Measurements from ENCODE around the gene PLEKHG7.

The PLEKHG7 gene

GRCh38 chr12:92753976-92754885 lies 51.4 kb downstream of the PLEKHG7 start:
- Histone ChIP-seq H3K4me1 (ENCODE audit: control insufficient read depth, insufficient read depth, low read length) (peaks cover under 1% of the 10 kb centered on the region), H3K4me3 (ENCODE audit: low read length) (no peak overlapping the region), H3K9ac (ENCODE audit: low read length) (no peak overlapping the region), H3K9me3 (ENCODE audit: control insufficient read depth, low read length) (no peaks in the 10 kb centered on the region), H3K27me3 (replicated peaks; ENCODE audit: control insufficient read depth, insufficient read depth, low read length) (no peaks in the 10 kb centered on the region), H3K36me3 (ENCODE audit: control insufficient read depth, insufficient read depth, low read length, severe bottlenecking) (no peaks in the 10 kb centered on the region)
- no peak for DNase-seq (ENCODE audit: low read depth)

GRCh38 chr12:92756898-92757596 lies 54.3 kb downstream of the PLEKHG7 start:
- Histone ChIP-seq H3K4me1 (ENCODE audit: control insufficient read depth, insufficient read depth, low read length) (peaks cover 10% of the 10 kb centered on the region), H3K27me3 (replicated peaks; ENCODE audit: control insufficient read depth, insufficient read depth, low read length) (no peaks in the 10 kb centered on the region), H3K9me3 (ENCODE audit: control insufficient read depth, low read length) (no peaks in the 10 kb centered on the region), H3K4me3 (ENCODE audit: low read length) (no peak overlapping the region), H3K36me3 (ENCODE audit: control insufficient read depth, insufficient read depth, low read length, severe bottlenecking) (no peaks in the 10 kb centered on the region), H3K9ac (ENCODE audit: low read length) (no peak overlapping the region)
- DNase-seq (ENCODE audit: low read depth), result no peak

- no peak overlapping the region for H3K4me3 ChIP-seq (ENCODE audit: low read length)
- H3K9me3 ChIP-seq (ENCODE audit: control insufficient read depth, low read length), result no peaks in the 10 kb centered on the region
- H3K4me1 ChIP-seq (ENCODE audit: control insufficient read depth, insufficient read depth, low read length), result peaks cover 10% of the 10 kb centered on the region
- DNase-seq (ENCODE audit: low read depth), result no peak
- H3K27me3 ChIP-seq (replicated peaks; ENCODE audit: control insufficient read depth, insufficient read depth, low read length), result no peaks in the 10 kb centered on the region
- H3K36me3 ChIP-seq (ENCODE audit: control insufficient read depth, insufficient read depth, low read length, severe bottlenecking), result no peaks in the 10 kb centered on the region
- no peak overlapping the region for H3K9ac ChIP-seq (ENCODE audit: low read length)
Observed at GRCh38 chr12:92757597-92758121, 54.9 kb downstream of the PLEKHG7 start.

DNA sequence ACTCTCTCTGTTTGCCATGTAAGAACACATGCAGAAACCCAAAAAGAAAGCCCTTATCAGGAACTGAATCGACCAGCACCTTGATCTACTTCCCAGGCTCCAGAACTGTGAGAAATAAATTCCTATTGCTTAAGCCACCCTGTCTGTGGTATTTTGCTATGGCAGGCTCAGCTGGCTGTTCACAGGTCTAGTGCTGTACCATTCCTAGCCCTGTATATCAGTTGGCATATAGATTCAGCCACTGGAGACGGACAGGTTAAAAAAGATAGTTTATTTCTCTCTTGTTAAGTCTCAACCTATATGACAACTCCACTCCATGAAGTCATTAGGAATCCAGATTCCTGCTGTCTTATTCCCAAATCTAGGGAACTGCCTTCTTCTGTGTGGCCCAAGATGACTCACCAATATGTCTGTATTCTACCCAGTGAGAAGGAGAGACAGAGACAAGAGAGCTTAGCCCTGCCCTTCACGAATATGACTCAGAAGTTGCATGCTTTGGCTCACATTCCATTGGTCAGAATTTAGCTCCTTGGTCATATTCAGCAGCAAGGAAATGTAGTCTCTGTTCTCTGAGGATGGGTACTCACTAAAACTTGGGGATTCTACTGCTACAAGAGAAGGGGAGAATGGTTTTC lies 57.0 kb downstream of the PLEKHG7 start:
- H3K36me3 ChIP-seq (ENCODE audit: control insufficient read depth, insufficient read depth, low read length, severe bottlenecking), result no peaks in the 10 kb centered on the region
- H3K4me3 ChIP-seq (ENCODE audit: low read length), result no peak overlapping the region
- H3K9ac ChIP-seq (ENCODE audit: low read length), result no peak overlapping the region
- no peaks in the 10 kb centered on the region for H3K9me3 ChIP-seq (ENCODE audit: control insufficient read depth, low read length)
- H3K4me1 ChIP-seq (ENCODE audit: control insufficient read depth, insufficient read depth, low read length), result peaks cover 17% of the 10 kb centered on the region
- DNase-seq (ENCODE audit: low read depth), result peak; percentile 81
- H3K27me3 ChIP-seq (replicated peaks; ENCODE audit: control insufficient read depth, insufficient read depth, low read length), result no peaks in the 10 kb centered on the region

GRCh38 chr12:92762773-92763172 lies 60.0 kb downstream of the PLEKHG7 start:
- H3K9me3 ChIP-seq (ENCODE audit: control insufficient read depth, low read length), result no peaks in the 10 kb centered on the region
- H3K9ac ChIP-seq (ENCODE audit: low read length), result no peak overlapping the region
- H3K4me1 ChIP-seq (ENCODE audit: control insufficient read depth, insufficient read depth, low read length), result peaks cover 25% of the 10 kb centered on the region
- H3K36me3 ChIP-seq (ENCODE audit: control insufficient read depth, insufficient read depth, low read length, severe bottlenecking), result no peaks in the 10 kb centered on the region
- no peak for DNase-seq (ENCODE audit: low read depth)
- no peak overlapping the region for H3K4me3 ChIP-seq (ENCODE audit: low read length)
- H3K27me3 ChIP-seq (replicated peaks; ENCODE audit: control insufficient read depth, insufficient read depth, low read length), result no peaks in the 10 kb centered on the region

GRCh38 chr12:92764831-92765230 lies 62.0 kb downstream of the PLEKHG7 start:
- H3K9me3 ChIP-seq (ENCODE audit: control insufficient read depth, low read length), result no peaks in the 10 kb centered on the region
- no peaks in the 10 kb centered on the region for H3K27me3 ChIP-seq (replicated peaks; ENCODE audit: control insufficient read depth, insufficient read depth, low read length)
- no peak for DNase-seq (ENCODE audit: low read depth)
- no peak overlapping the region for H3K4me3 ChIP-seq (ENCODE audit: low read length)
- H3K36me3 ChIP-seq (ENCODE audit: control insufficient read depth, insufficient read depth, low read length, severe bottlenecking), result no peaks in the 10 kb centered on the region
- no peak overlapping the region for H3K9ac ChIP-seq (ENCODE audit: low read length)
- peaks cover 38% of the 10 kb centered on the region for H3K4me1 ChIP-seq (ENCODE audit: control insufficient read depth, insufficient read depth, low read length)

DNA sequence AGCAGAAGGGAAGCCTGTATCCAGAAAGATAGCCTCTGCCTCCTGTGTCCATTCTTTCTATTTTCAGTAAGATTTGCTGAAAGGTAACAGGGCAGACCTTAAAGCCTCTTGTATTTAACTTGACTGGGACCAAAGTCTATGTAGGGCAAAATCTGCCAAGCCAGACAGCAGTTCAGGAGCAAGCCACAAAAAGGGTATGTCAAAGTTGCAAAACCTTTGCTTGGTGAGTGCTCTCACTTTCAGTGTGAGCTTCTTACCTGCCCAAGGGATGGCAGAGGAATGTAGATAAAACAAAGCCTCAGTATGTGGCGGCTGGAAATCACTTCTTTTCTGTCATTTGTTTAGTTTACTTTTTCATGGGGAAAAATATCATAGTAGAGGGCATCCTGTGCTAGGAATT lies 63.1 kb downstream of the PLEKHG7 start:
- no peak for DNase-seq (ENCODE audit: low read depth)
- Histone ChIP-seq H3K36me3 (ENCODE audit: control insufficient read depth, insufficient read depth, low read length, severe bottlenecking) (peaks cover 8% of the 10 kb centered on the region), H3K9ac (ENCODE audit: low read length) (no peak overlapping the region), H3K4me1 (ENCODE audit: control insufficient read depth, insufficient read depth, low read length) (peaks cover 45% of the 10 kb centered on the region), H3K9me3 (ENCODE audit: control insufficient read depth, low read length) (no peaks in the 10 kb centered on the region), H3K4me3 (ENCODE audit: low read length) (no peak overlapping the region), H3K27me3 (replicated peaks; ENCODE audit: control insufficient read depth, insufficient read depth, low read length) (no peaks in the 10 kb centered on the region)

DNA sequence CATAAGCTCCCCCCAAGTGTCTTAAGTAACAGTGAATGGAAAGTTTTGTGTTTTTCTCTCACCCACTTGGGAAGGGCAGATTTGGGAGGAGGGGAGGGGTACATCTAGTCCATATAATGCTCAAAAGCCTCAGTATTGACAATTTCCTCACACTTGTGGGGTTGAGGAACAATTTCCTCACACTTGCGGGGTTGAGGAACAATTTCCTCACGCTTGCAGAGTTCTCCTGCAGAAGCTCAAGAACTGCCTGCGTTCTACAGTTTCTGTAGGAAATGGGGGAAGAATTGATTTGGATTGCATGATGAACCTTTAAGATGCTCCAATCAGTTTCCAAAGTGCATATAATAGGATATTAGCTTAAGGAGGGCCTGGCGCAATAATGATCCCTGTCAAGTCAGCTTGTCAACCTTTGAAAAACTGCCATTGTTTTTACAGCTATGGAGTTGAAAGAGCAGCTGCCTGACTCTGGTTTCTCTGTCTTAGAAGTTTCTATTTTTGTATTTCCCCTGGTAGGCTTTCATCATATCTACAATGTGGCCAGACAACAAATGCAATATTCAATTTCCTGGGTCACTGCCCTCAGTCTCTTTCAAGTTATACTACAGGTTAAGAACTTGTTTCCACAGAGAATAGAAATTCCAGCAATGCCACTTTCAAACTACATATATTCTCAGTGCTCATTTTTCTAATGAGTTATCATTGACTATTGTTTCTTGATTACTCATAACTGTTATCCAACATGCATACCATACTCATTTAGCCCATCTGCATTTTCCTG lies 66.5 kb downstream of the PLEKHG7 start:
- Histone ChIP-seq H3K9me3 (ENCODE audit: control insufficient read depth, low read length) (no peaks in the 10 kb centered on the region), H3K4me3 (ENCODE audit: low read length) (no peak overlapping the region), H3K4me1 (ENCODE audit: control insufficient read depth, insufficient read depth, low read length) (peaks cover 50% of the 10 kb centered on the region), H3K27me3 (replicated peaks; ENCODE audit: control insufficient read depth, insufficient read depth, low read length) (no peaks in the 10 kb centered on the region), H3K36me3 (ENCODE audit: control insufficient read depth, insufficient read depth, low read length, severe bottlenecking) (peaks cover 9% of the 10 kb centered on the region), H3K9ac (ENCODE audit: low read length) (peak overlapping the region; percentile 43)
- peak; percentile 50 for DNase-seq (ENCODE audit: low read depth)

- no peak for DNase-seq (ENCODE audit: low read depth)
- H3K4me1 ChIP-seq (ENCODE audit: control insufficient read depth, insufficient read depth, low read length), result peaks cover 60% of the 10 kb centered on the region
Observed at GRCh38 chr12:92771001-92771400, 68.2 kb downstream of the PLEKHG7 start.

DNA sequence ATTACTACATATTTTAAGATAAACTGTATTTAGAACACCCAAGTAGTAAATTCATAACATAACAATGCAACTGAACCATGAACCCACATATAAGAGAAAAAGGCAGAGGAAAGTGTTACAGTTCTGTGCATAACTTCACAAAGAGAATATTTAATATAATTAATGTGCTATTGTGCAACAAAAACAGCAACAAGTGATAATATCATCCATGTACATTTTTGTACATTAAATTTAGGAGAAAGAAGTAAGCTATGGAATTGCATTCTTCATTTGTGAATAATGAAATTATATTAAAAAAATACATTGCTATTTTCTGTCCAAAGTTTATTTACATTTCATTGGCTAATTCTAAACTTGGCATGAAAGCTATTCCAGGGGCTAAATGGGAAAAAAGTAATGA lies 72.6 kb downstream of the PLEKHG7 start:
- Histone ChIP-seq H3K9me3 (ENCODE audit: control insufficient read depth, low read length) (no peaks in the 10 kb centered on the region), H3K9ac (ENCODE audit: low read length) (no peak overlapping the region), H3K27me3 (replicated peaks; ENCODE audit: control insufficient read depth, insufficient read depth, low read length) (no peaks in the 10 kb centered on the region), H3K4me1 (ENCODE audit: control insufficient read depth, insufficient read depth, low read length) (peaks cover 53% of the 10 kb centered on the region), H3K36me3 (ENCODE audit: control insufficient read depth, insufficient read depth, low read length, severe bottlenecking) (peaks cover 50% of the 10 kb centered on the region), H3K4me3 (ENCODE audit: low read length) (no peak overlapping the region)
- DNase-seq (ENCODE audit: low read depth), result no peak

More at GRCh38 chr12:92771001-92771400, 68.2 kb downstream of the PLEKHG7 start:
- H3K36me3 ChIP-seq (ENCODE audit: control insufficient read depth, insufficient read depth, low read length, severe bottlenecking), result peaks cover 17% of the 10 kb centered on the region
- no peak overlapping the region for H3K4me3 ChIP-seq (ENCODE audit: low read length)
- H3K9ac ChIP-seq (ENCODE audit: low read length), result no peak overlapping the region
- no peaks in the 10 kb centered on the region for H3K27me3 ChIP-seq (replicated peaks; ENCODE audit: control insufficient read depth, insufficient read depth, low read length)
- H3K9me3 ChIP-seq (ENCODE audit: control insufficient read depth, low read length), result no peaks in the 10 kb centered on the region

All from adipocyte (in vitro differentiated cells).